Karpas-422 (cell line): ENCODE results near the gene IKBKG. TPM values are rescaled to one million over a fixed set of nuclear protein-coding genes. Genes with fewer than 3 reads are reported as not detected.
"Not testable (repeated sequence)": the region's sequence is repeated elsewhere in the genome, so short reads cannot be mapped to it uniquely, and the experiment has no call there.

Experiments used
- DNase-seq: peaks from one replicate; pipeline ENCODE4 v3.0.0-alpha.2; 2015
- H2AFZ ChIP-seq: fragments of 200-600 bp; sonication (generic); 2 replicates; pipeline ENCODE4 v1.6.1; 2014; ENCODE audit warnings: antibody characterized with exemption, low read length, mixed read lengths
- H3K27ac ChIP-seq: fragments of 200-600 bp; sonication (generic); 2 replicates; pipeline ENCODE4 v1.5.1; 2014; ENCODE audit warnings: mild to moderate bottlenecking, low read length, moderate library complexity
- H3K27me3 ChIP-seq: fragments of 200-600 bp; sonication (generic); 2 replicates; pipeline ENCODE4 v1.6.1; 2014; ENCODE audit warnings: low read length, mixed read lengths
- H3K36me3 ChIP-seq: fragments of 200-600 bp; sonication (generic); 2 replicates; pipeline ENCODE4 v1.6.1; 2014; ENCODE audit warnings: low read length, mixed read lengths; ENCODE audit not compliant: insufficient read depth
- H3K4me1 ChIP-seq: fragments of 200-600 bp; sonication (generic); 2 replicates; pipeline ENCODE4 v1.6.1; 2014; ENCODE audit warnings: mild to moderate bottlenecking, low read length, mixed read lengths
- H3K4me2 ChIP-seq: fragments of 200-600 bp; sonication (generic); 2 replicates; pipeline ENCODE4 v1.6.1; 2014; ENCODE audit warnings: low read length, low read depth, mild to moderate bottlenecking; ENCODE audit not compliant: poor library complexity, severe bottlenecking
- H3K4me3 ChIP-seq: fragments of 200-600 bp; sonication (generic); 2 replicates; pipeline ENCODE4 v1.5.1; 2014; ENCODE audit warnings: mild to moderate bottlenecking, antibody characterized with exemption, low read length, mixed read lengths
- H3K79me2 ChIP-seq: fragments of 200-600 bp; sonication (generic); 2 replicates; pipeline ENCODE4 v1.6.1; 2014; ENCODE audit warnings: mild to moderate bottlenecking, low read length, mixed read lengths
- H3K9ac ChIP-seq: fragments of 200-600 bp; sonication (generic); 2 replicates; pipeline ENCODE4 v1.6.0; 2014; ENCODE audit warnings: low read length
- H3K9me2 ChIP-seq: fragments of 200-600 bp; sonication (generic), shearing (Covaris generic); replicated peaks from 2 replicates; pipeline ENCODE4 v1.6.0; 2014; ENCODE audit warnings: mild to moderate bottlenecking, low read length, moderate library complexity; ENCODE audit not compliant: insufficient read depth
- H3K9me3 ChIP-seq: fragments of 300-700, 200-600 bp; sonication (generic); 2 replicates; pipeline ENCODE4 v1.6.1; 2014; ENCODE audit warnings: low read length, mixed read lengths
- H4K20me1 ChIP-seq: fragments of 200-600 bp; sonication (generic); 2 replicates; pipeline ENCODE4 v1.6.1; 2014; ENCODE audit warnings: mild to moderate bottlenecking, antibody characterized with exemption, low read length, low read depth; ENCODE audit not compliant: insufficient read depth
- total RNA-seq: library from RNA; depleted of rRNA; stranded (reverse); fragments of >200 nt; shearing (Covaris generic); gene quantifications from 2 replicates; pipeline ENCODE4 v1.2.3, GENCODE V29; 2014; ENCODE audit warnings: low replicate concordance

The IKBKG gene
- total RNA-seq, 1 experiment from 2014 or later: 8.1 TPM

- not testable (repeated sequence) for H3K27ac ChIP-seq, H4K20me1 ChIP-seq, H3K27me3 ChIP-seq, H3K9me2 ChIP-seq, DNase-seq, H3K9me3 ChIP-seq, H3K4me2 ChIP-seq, H3K4me1 ChIP-seq, H3K4me3 ChIP-seq, H3K36me3 ChIP-seq, H3K79me2 ChIP-seq, H3K9ac ChIP-seq, H2AFZ ChIP-seq
Measured at GRCh38 chrX:154558896-154559295, 11.5 kb downstream of the IKBKG start.

GRCh38 chrX:154560326-154560725 lies 12.9 kb downstream of the IKBKG start:
- not testable (repeated sequence) for H3K4me1 ChIP-seq, H3K27ac ChIP-seq, H3K9ac ChIP-seq, H3K4me3 ChIP-seq, H3K36me3 ChIP-seq, H3K4me2 ChIP-seq, H3K79me2 ChIP-seq, H3K9me2 ChIP-seq, H3K9me3 ChIP-seq, DNase-seq, H2AFZ ChIP-seq, H4K20me1 ChIP-seq, H3K27me3 ChIP-seq

DNA sequence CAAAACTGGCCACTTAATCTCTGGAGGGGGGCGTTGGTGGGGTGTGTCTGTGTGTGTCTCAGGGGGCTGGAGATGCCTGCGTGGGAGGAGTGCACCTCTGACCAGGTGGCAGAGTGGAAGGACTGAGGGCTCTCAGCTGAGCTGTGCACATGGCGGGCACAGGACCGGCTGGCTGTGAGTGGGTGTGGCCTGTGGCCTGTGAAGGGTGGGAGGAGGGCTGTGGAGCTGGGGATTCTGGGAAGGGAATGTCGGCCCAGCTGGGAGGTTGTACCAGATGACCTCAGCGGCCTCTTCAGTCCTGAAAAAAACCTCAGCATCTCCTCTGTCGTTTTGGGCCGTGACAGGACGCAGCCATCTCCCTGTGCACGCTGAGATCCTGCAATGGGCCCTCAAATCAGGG lies 14.9 kb downstream of the IKBKG start:
- not testable (repeated sequence) for DNase-seq, H3K9me3 ChIP-seq, H4K20me1 ChIP-seq, H2AFZ ChIP-seq, H3K27ac ChIP-seq, H3K4me3 ChIP-seq, H3K36me3 ChIP-seq, H3K4me1 ChIP-seq, H3K27me3 ChIP-seq, H3K4me2 ChIP-seq, H3K9me2 ChIP-seq, H3K9ac ChIP-seq, H3K79me2 ChIP-seq

- H2AFZ ChIP-seq, H3K4me2 ChIP-seq, H3K27ac ChIP-seq, H3K79me2 ChIP-seq, H3K9me3 ChIP-seq, H3K9ac ChIP-seq, H3K27me3 ChIP-seq, H3K4me1 ChIP-seq, H3K4me3 ChIP-seq, H3K9me2 ChIP-seq, H3K36me3 ChIP-seq, DNase-seq, H4K20me1 ChIP-seq: not testable (repeated sequence)
Measured at GRCh38 chrX:154570361-154570760, 22.9 kb downstream of the IKBKG start.

GRCh38 chrX:154573061-154573460 lies 25.6 kb downstream of the IKBKG start:
- not testable (repeated sequence) for H3K27me3 ChIP-seq, H3K9ac ChIP-seq, H3K9me2 ChIP-seq, H3K36me3 ChIP-seq, DNase-seq, H3K4me2 ChIP-seq, H2AFZ ChIP-seq, H3K9me3 ChIP-seq, H3K4me1 ChIP-seq, H3K27ac ChIP-seq, H3K4me3 ChIP-seq, H3K79me2 ChIP-seq, H4K20me1 ChIP-seq

DNA sequence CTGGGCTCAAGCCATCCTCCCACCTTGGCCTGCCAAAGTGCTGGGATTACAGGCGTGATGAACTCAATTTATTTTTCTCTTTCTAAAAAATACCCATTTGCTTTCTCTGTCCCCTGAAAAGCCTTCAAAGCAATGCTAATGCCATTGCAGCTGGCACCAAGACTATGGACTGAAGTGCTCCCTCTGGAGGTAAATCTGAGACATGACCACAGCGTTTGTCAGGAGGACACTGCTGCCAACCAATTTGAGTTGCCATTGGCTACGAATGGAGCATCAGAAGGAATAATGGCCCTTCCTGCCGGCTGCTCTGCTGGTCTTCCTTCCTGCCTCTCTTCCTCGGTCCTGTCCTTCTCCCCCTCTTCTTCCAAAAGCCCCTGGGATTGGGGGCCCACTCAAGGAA lies 27.7 kb downstream of the IKBKG start:
- not testable (repeated sequence) for H3K9me3 ChIP-seq, H3K9me2 ChIP-seq, H2AFZ ChIP-seq, H3K4me2 ChIP-seq, H3K79me2 ChIP-seq, H3K27me3 ChIP-seq, H4K20me1 ChIP-seq, H3K27ac ChIP-seq, DNase-seq, H3K36me3 ChIP-seq, H3K9ac ChIP-seq, H3K4me1 ChIP-seq, H3K4me3 ChIP-seq

- not testable (repeated sequence) for H3K9me3 ChIP-seq, H3K9ac ChIP-seq, H3K79me2 ChIP-seq, H3K27me3 ChIP-seq, DNase-seq, H3K4me1 ChIP-seq, H2AFZ ChIP-seq, H3K4me3 ChIP-seq, H4K20me1 ChIP-seq, H3K27ac ChIP-seq, H3K4me2 ChIP-seq, H3K36me3 ChIP-seq, H3K9me2 ChIP-seq
Measured at GRCh38 chrX:154582994-154583393, 35.6 kb downstream of the IKBKG start.

GRCh38 chrX:154584585-154585183 lies 37.3 kb downstream of the IKBKG start, which contains the start of gene CTAG1A:
Gene CTAG1A, plus strand, starts transcription at chrX:154585133. Its CDS starts 74 bp downstream, at chrX:154585207.
- not testable (repeated sequence) for H4K20me1 ChIP-seq, H3K9me3 ChIP-seq, H3K4me3 ChIP-seq, H3K9ac ChIP-seq, DNase-seq, H3K4me1 ChIP-seq, H3K9me2 ChIP-seq, H3K36me3 ChIP-seq, H3K79me2 ChIP-seq, H3K27me3 ChIP-seq, H3K27ac ChIP-seq, H2AFZ ChIP-seq, H3K4me2 ChIP-seq

GRCh38 chrX:154590415-154590814 lies 43.0 kb downstream of the IKBKG start:
- not testable (repeated sequence) for H3K4me3 ChIP-seq, H3K27me3 ChIP-seq, H3K27ac ChIP-seq, DNase-seq, H3K79me2 ChIP-seq, H2AFZ ChIP-seq, H3K4me2 ChIP-seq, H4K20me1 ChIP-seq, H3K9me3 ChIP-seq, H3K36me3 ChIP-seq, H3K9ac ChIP-seq, H3K4me1 ChIP-seq, H3K9me2 ChIP-seq
